Breast epithelium (tissue), 4 donors: ENCODE measurements around the gene IDI2. TPM values are rescaled to one million over a fixed set of nuclear protein-coding genes. Genes with fewer than 3 reads are reported as not detected.
"Not testable (repeated sequence)": the region's sequence is repeated elsewhere in the genome, so short reads cannot be mapped to it uniquely, and the experiment has no call there.

Experiments
- DNase-seq, 2 donors: peaks; one replicate each; pipeline ENCODE4 v3.0.0-alpha.2; 2019; ENCODE audit warnings: low spot score in 2 of 2
- H3K27ac ChIP-seq, 2 donors: fragments of 200-600 bp; sonication (generic) in 1 of 2; one replicate each; pipeline ENCODE4 v1.5.1; 2016 to 2019; ENCODE audit warnings: mild to moderate bottlenecking in 1 of 2
- H3K27me3 ChIP-seq, 2 donors: fragments of 200-600 bp; sonication (generic) in 1 of 2; one replicate each; pipeline versions ENCODE4 v1.5.1 to v1.6.0; 2017 to 2019; ENCODE audit warnings: control low read depth in 1 of 2, mild to moderate bottlenecking in 1 of 2
- H3K36me3 ChIP-seq: fragments of 200-600 bp; one replicate; pipeline ENCODE4 v1.5.1; 2019
- H3K4me1 ChIP-seq, 2 donors: fragments of 200-600 bp; sonication (generic); one replicate each; pipeline ENCODE4 v1.5.1; 2016 to 2019; ENCODE audit warnings: control low read depth in 1 of 2
- H3K4me3 ChIP-seq, 3 donors: fragments of 200-600 bp; sonication (generic); 1 replicate in 2 of 3; 2 replicates in 1 of 3; pipeline ENCODE4 v1.5.1; 2016 to 2019; ENCODE audit warnings: mild to moderate bottlenecking in 3 of 3, moderate library complexity in 2 of 3
- H3K9me3 ChIP-seq, 2 donors: fragments of 200-600 bp; sonication (generic) in 1 of 2; one replicate each; pipeline ENCODE4 v1.5.1; 2016 to 2019; ENCODE audit warnings: control low read depth in 1 of 2
- CTCF ChIP-seq, 3 donors: fragments of 450-650 bp; IDR thresholded peaks; one replicate each; pipeline ENCODE4 v1.5.1; 2016 to 2017; ENCODE audit warnings: antibody characterized with exemption in 3 of 3, mild to moderate bottlenecking in 3 of 3, moderate library complexity in 3 of 3
- POLR2A ChIP-seq: fragments of 450-650 bp; IDR thresholded peaks from one replicate; pipeline ENCODE4 v1.6.1; 2016; ENCODE audit warnings: antibody characterized with exemption, mild to moderate bottlenecking, moderate library complexity
- POLR2AphosphoS5 ChIP-seq, 3 donors: sonication (generic); formaldehyde crosslinking; IDR thresholded peaks; one replicate each; pipeline ENCODE4 v1.6.1; 2017; ENCODE audit warnings: antibody characterized with exemption in 3 of 3
- intact Hi-C: fragments of 100-400 bp; cut with DNase I; formaldehyde crosslinking; loops from one replicate; pipeline ENCODE4 v1.15.1; 2023; ENCODE audit warnings: low total_unique reads
- total RNA-seq, 3 donors: library from RNA; depleted of rRNA; stranded (reverse); fragments of >200 nt; gene quantifications; one replicate each; pipeline ENCODE4 v1.1.0, GENCODE V29; 2016

IDI2 gene
- total RNA-seq, 3 donors from 2014 or later: not detected

- no peaks in the 10 kb centered on the region for H3K4me1 ChIP-seq
- DNase-seq: no peak
- no peak overlapping the region for H3K27ac ChIP-seq
- TF ChIP-seq POLR2AphosphoS5 (IDR thresholded peaks at IDR 0.05): no peak
- TF ChIP-seq POLR2A: no peak
- no peak for TF ChIP-seq CTCF (IDR thresholded peaks at IDR 0.05)
- intact Hi-C loops: no loop called here
- no peaks in the 10 kb centered on the region for H3K9me3 ChIP-seq
- peaks cover 19% of the 10 kb centered on the region for H3K36me3 ChIP-seq
- no peaks in the 10 kb centered on the region for H3K27me3 ChIP-seq
- H3K4me3 ChIP-seq: no peak overlapping the region
These were observed 15.0 kb downstream of the IDI2 start for GRCh38 chr10:1010703-1011102.

- H3K4me3 ChIP-seq, H3K27me3 ChIP-seq, H3K4me1 ChIP-seq, H3K9me3 ChIP-seq, intact Hi-C loops, H3K27ac ChIP-seq, DNase-seq: not testable (repeated sequence)
- peaks cover 20% of the 10 kb centered on the region for H3K36me3 ChIP-seq
These were observed 15.7 kb downstream of the IDI2 start for GRCh38 chr10:1009947-1010346.

- peaks cover 25% of the 10 kb centered on the region for H3K36me3 ChIP-seq
- intact Hi-C loops: no loop called here
- no peaks in the 10 kb centered on the region for H3K4me1 ChIP-seq
These were observed 16.6 kb downstream of the IDI2 start for GRCh38 chr10:1009071-1009494.

GRCh38 chr10:1007583-1007982, 18.1 kb downstream of the IDI2 start:
- intact Hi-C loops: no loop called here
- peaks cover 36% of the 10 kb centered on the region for H3K36me3 ChIP-seq

More at GRCh38 chr10:1009071-1009494, 16.6 kb downstream of the IDI2 start:
- H3K27ac ChIP-seq: no peak overlapping the region
- TF ChIP-seq CTCF (IDR thresholded peaks at IDR 0.05) (no peak), POLR2AphosphoS5 (IDR thresholded peaks at IDR 0.05) (no peak), POLR2A (no peak)
- H3K4me3 ChIP-seq: no peak overlapping the region
- no peaks in the 10 kb centered on the region for H3K9me3 ChIP-seq
- no peaks in the 10 kb centered on the region for H3K27me3 ChIP-seq
- no peak for DNase-seq

GRCh38 chr10:1006573-1006972, 19.1 kb downstream of the IDI2 start:
- no peaks in the 10 kb centered on the region for H3K27me3 ChIP-seq
- intact Hi-C loops: no loop called here
- no peak overlapping the region for H3K4me3 ChIP-seq
- peaks cover 0 to 14% of the 10 kb centered on the region in 2 donors for H3K9me3 ChIP-seq
- TF ChIP-seq POLR2A: no peak
- TF ChIP-seq CTCF (IDR thresholded peaks at IDR 0.05): no peak
- TF ChIP-seq POLR2AphosphoS5 (IDR thresholded peaks at IDR 0.05): no peak
- H3K27ac ChIP-seq: no peak overlapping the region
- no peaks in the 10 kb centered on the region for H3K4me1 ChIP-seq
- H3K36me3 ChIP-seq: peaks cover 36% of the 10 kb centered on the region
- no peak for DNase-seq

More at GRCh38 chr10:1007583-1007982, 18.1 kb downstream of the IDI2 start:
- TF ChIP-seq CTCF (IDR thresholded peaks at IDR 0.05) (no peak), POLR2AphosphoS5 (IDR thresholded peaks at IDR 0.05) (no peak), POLR2A (no peak)
- Histone ChIP-seq H3K27ac (no peak overlapping the region), H3K4me3 (no peak overlapping the region), H3K4me1 (no peaks in the 10 kb centered on the region), H3K9me3 (peaks cover 0 to 5% of the 10 kb centered on the region in 2 donors), H3K27me3 (no peaks in the 10 kb centered on the region)
- no peak for DNase-seq
